H9 (cell line): ENCODE measurements around the gene PLPPR4. TPM values are rescaled to one million over a fixed set of nuclear protein-coding genes. Genes with fewer than 3 reads are reported as not detected.

Source experiments
- DNase-seq: peaks from one replicate; pipeline ENCODE4 v3.0.0-alpha.2; 2017
- H2AFZ ChIP-seq: one replicate; pipeline ENCODE4 v1.6.1; 2013; ENCODE audit warnings: mild to moderate bottlenecking, low read length, control low read depth, moderate library complexity
- H2AK5ac ChIP-seq: 2 replicates; pipeline ENCODE4 v1.6.1; 2013; ENCODE audit warnings: low read length, control low read depth, mixed read lengths; ENCODE audit not compliant: insufficient read length
- H2BK120ac ChIP-seq: one replicate; pipeline ENCODE4 v1.6.1; 2013; ENCODE audit warnings: low read depth, mild to moderate bottlenecking, low read length, control low read depth, inconsistent platforms; ENCODE audit not compliant: poor library complexity, severe bottlenecking
- H2BK12ac ChIP-seq: 2 replicates; pipeline ENCODE4 v1.6.1; 2013; ENCODE audit warnings: low read length, control low read depth, mixed read lengths, low read depth; ENCODE audit not compliant: insufficient read length
- H2BK15ac ChIP-seq: 2 replicates; pipeline ENCODE4 v1.6.1; 2013; ENCODE audit warnings: low read depth, low read length, control low read depth
- H2BK20ac ChIP-seq: one replicate; pipeline ENCODE4 v1.6.1; 2013; ENCODE audit warnings: low read depth, mild to moderate bottlenecking, low read length, control low read depth, inconsistent platforms; ENCODE audit not compliant: poor library complexity, severe bottlenecking
- H2BK5ac ChIP-seq: 2 replicates; pipeline ENCODE4 v1.6.1; 2013; ENCODE audit warnings: low read length, control low read depth, mixed read lengths; ENCODE audit not compliant: insufficient read length
- H3K14ac ChIP-seq: 2 replicates; pipeline ENCODE4 v1.6.1; 2013; ENCODE audit warnings: low read length, control low read depth; ENCODE audit not compliant: insufficient read depth
- H3K18ac ChIP-seq: 2 replicates; pipeline ENCODE4 v1.6.1; 2013; ENCODE audit warnings: low read depth, mild to moderate bottlenecking, mixed read lengths, low read length, control low read depth; ENCODE audit not compliant: insufficient read length
- H3K23ac ChIP-seq: 2 replicates; pipeline ENCODE4 v1.6.1; 2013; ENCODE audit warnings: low read length, control low read depth, mixed read lengths, low read depth; ENCODE audit not compliant: insufficient read length
- H3K23me2 ChIP-seq: 2 replicates; pipeline ENCODE4 v1.6.1; 2013; ENCODE audit warnings: low read depth, mild to moderate bottlenecking, mixed read lengths, low read length, control low read depth; ENCODE audit not compliant: insufficient read length, poor library complexity, severe bottlenecking
- H3K27ac ChIP-seq: 2 replicates; pipeline ENCODE4 v1.5.1; 2013; ENCODE audit warnings: low read length, control low read depth, mixed read lengths, low read depth; ENCODE audit not compliant: insufficient read length
- H3K27me3 ChIP-seq: 2 replicates; pipeline ENCODE4 v1.6.1; 2013; ENCODE audit warnings: low read length, control low read depth, inconsistent platforms; ENCODE audit not compliant: insufficient read depth
- H3K4ac ChIP-seq: 2 replicates; pipeline ENCODE4 v1.6.1; 2013; ENCODE audit warnings: low read depth, mild to moderate bottlenecking, control low read depth, inconsistent platforms, low read length, moderate library complexity
- H3K4me1 ChIP-seq: 2 replicates; pipeline ENCODE4 v1.6.1; 2013; ENCODE audit warnings: low read length, control low read depth, inconsistent platforms; ENCODE audit not compliant: insufficient read depth
- H3K4me2 ChIP-seq: 2 replicates; pipeline ENCODE4 v1.6.1; 2013; ENCODE audit warnings: low read length, control low read depth, mixed read lengths; ENCODE audit not compliant: insufficient read length, insufficient read depth
- H3K56ac ChIP-seq: 2 replicates; pipeline ENCODE4 v1.6.1; 2013; ENCODE audit warnings: low read depth, mild to moderate bottlenecking, mixed read lengths, low read length, control low read depth; ENCODE audit not compliant: insufficient read length
- H3K79me1 ChIP-seq: 2 replicates; pipeline ENCODE4 v1.6.1; 2013; ENCODE audit warnings: low read depth, mild to moderate bottlenecking, moderate library complexity, low read length, control low read depth, inconsistent platforms; ENCODE audit not compliant: insufficient read depth, poor library complexity, severe bottlenecking
- H3K79me2 ChIP-seq: 2 replicates; pipeline ENCODE4 v1.6.1; 2013; ENCODE audit warnings: low read length, control low read depth, inconsistent platforms; ENCODE audit not compliant: insufficient read depth
- H3K9ac ChIP-seq: 2 replicates; pipeline ENCODE4 v1.6.1; 2013; ENCODE audit warnings: low read length, control low read depth, mixed read lengths; ENCODE audit not compliant: insufficient read length; ENCODE audit errors: extremely low read depth
- H3K9me3 ChIP-seq: one replicate; pipeline ENCODE4 v1.6.1; 2013; ENCODE audit warnings: low read depth, low read length, inconsistent platforms; ENCODE audit not compliant: control insufficient read depth
- H3T11ph ChIP-seq: one replicate; pipeline ENCODE4 v1.6.1; 2013; ENCODE audit warnings: mild to moderate bottlenecking, low read length, control low read depth, inconsistent platforms
- H4K20me1 ChIP-seq: one replicate; pipeline ENCODE4 v1.6.1; 2013; ENCODE audit not compliant: control insufficient read depth, insufficient read length, insufficient read depth
- H4K5ac ChIP-seq: 2 replicates; pipeline ENCODE4 v1.6.1; 2013; ENCODE audit warnings: low read depth, mild to moderate bottlenecking, mixed read lengths, low read length, control low read depth; ENCODE audit not compliant: insufficient read length
- H4K8ac ChIP-seq: replicated peaks from 2 replicates; pipeline ENCODE4 v1.6.1; 2013; ENCODE audit warnings: low read length, control low read depth, mixed read lengths, low read depth; ENCODE audit not compliant: insufficient read length
- H4K91ac ChIP-seq: 2 replicates; pipeline ENCODE4 v1.6.1; 2013; ENCODE audit warnings: low read depth, mild to moderate bottlenecking, moderate library complexity, mixed read lengths, low read length, control low read depth; ENCODE audit not compliant: insufficient read length
- H3K27ac Mint-ChIP-seq, 3 experiments: 2 replicates in 2 of 3; 3 replicates in 1 of 3; pipeline ENCODE4 v1.8.0; 2020 to 2021; ENCODE audit warnings: mixed read lengths in 3 of 3, mild to moderate bottlenecking in 1 of 3, moderate library complexity in 1 of 3
- H3K27me3 Mint-ChIP-seq: 2 replicates; pipeline ENCODE4 v1.8.0; 2021; ENCODE audit warnings: low read depth, mild to moderate bottlenecking, moderate library complexity, mixed read lengths
- H3K36me3 Mint-ChIP-seq, 3 experiments: 2 replicates in 2 of 3; 3 replicates in 1 of 3; pipeline ENCODE4 v1.8.0; 2020 to 2021; ENCODE audit warnings: low read depth in 3 of 3, mixed read lengths in 3 of 3; ENCODE audit not compliant: insufficient read depth in 1 of 3
- H3K4me1 Mint-ChIP-seq, 2 experiments: 2 replicates each; pipeline ENCODE4 v1.8.0; 2020; ENCODE audit warnings: mixed read lengths in 2 of 2
- H3K4me3 Mint-ChIP-seq, 2 experiments: 2 replicates in 1 of 2; 3 replicates in 1 of 2; pipeline ENCODE4 v1.8.0; 2020 to 2021; ENCODE audit warnings: mild to moderate bottlenecking in 2 of 2, mixed read lengths in 2 of 2, moderate library complexity in 1 of 2
- H3K9me3 Mint-ChIP-seq, 2 experiments: 2 replicates in 1 of 2; 3 replicates in 1 of 2; pipeline ENCODE4 v1.8.0; 2020; ENCODE audit warnings: mild to moderate bottlenecking in 2 of 2, mixed read lengths in 2 of 2, moderate library complexity in 1 of 2
- WGBS: extraction: QIAGEN DNeasy Blood & Tissue Kit; methylation state at CpG from one replicate; pipeline ENCODE4 v1.1.7; 2013; ENCODE audit warnings: missing lambda C conversion rate, low lambda C conversion rate, mixed read lengths; ENCODE audit not compliant: insufficient read length; ENCODE audit errors: extremely low coverage; 5-methylcytosine and 5-hydroxymethylcytosine counted together
- total RNA-seq: library from RNA; stranded (reverse); gene quantifications from 2 replicates; pipeline ENCODE4 v1.2.1, GENCODE V29; 2021
- TF ChIP-seq, protein P1 (sequence below): fragments of 200-600 bp; sonication (generic); conservative IDR thresholded peaks from 3 replicates; pipeline ENCODE4 v1.8.0; 2021; ENCODE audit warnings: antibody characterized with exemption, mild to moderate bottlenecking

The PLPPR4 gene
- total RNA-seq, 1 experiment from 2014 or later: 0.31 TPM

DNA sequence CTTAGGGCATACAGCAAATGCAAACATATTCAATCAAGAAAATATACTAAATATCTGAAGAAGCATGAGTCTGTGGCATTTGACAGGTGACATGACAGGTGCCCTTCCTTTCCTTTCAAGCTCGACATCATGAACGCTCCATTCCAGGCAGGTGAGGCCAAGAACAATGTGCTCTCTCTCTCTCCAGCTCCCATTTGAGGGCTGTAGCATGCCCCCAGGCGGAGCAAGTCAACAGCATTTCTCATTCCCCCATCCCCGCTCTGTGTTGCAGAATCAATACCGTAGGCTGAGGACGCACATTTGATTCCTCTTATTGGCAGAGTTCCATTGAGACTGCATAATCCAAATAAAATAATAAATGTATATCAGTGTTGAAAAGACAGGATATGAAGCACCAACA is 24.6 kb upstream of the PLPPR4 start:
- Histone ChIP-seq H3K27ac (no peak overlapping the region), H3K27me3 (no peaks in the 10 kb centered on the region), H3K79me1 (no peaks in the 10 kb centered on the region), H3K9ac (no peak overlapping the region), H3K14ac (no peak overlapping the region), H4K91ac (no peak overlapping the region), H3K4me2 (no peak overlapping the region), H2BK15ac (no peak overlapping the region), H3K9me3 (no peaks in the 10 kb centered on the region), H4K8ac (no peak overlapping the region), H3K4ac (no peak overlapping the region), H3K56ac (no peak overlapping the region), H2BK20ac (no peak overlapping the region), H3K4me1 (no peaks in the 10 kb centered on the region), H4K5ac (no peak overlapping the region), H3K79me2 (no peaks in the 10 kb centered on the region), H3K23me2 (no peaks in the 10 kb centered on the region), H3T11ph (no peak overlapping the region), H2BK120ac (no peak overlapping the region), H2BK12ac (no peak overlapping the region), H3K18ac (no peak overlapping the region), H2BK5ac (no peak overlapping the region), H4K20me1 (no peaks in the 10 kb centered on the region), H3K23ac (no peak overlapping the region), H2AFZ (no peak overlapping the region), H2AK5ac (no peak overlapping the region)
- Mint-ChIP-seq H3K36me3 (no peaks in the 10 kb centered on the region), H3K4me1 (no peaks in the 10 kb centered on the region), H3K9me3 (no peaks in the 10 kb centered on the region), H3K27me3 (no peaks in the 10 kb centered on the region), H3K27ac (no peak overlapping the region; a peak in 1 of 7 replicates), H3K4me3 (no peak overlapping the region)
- TF ChIP-seq, protein P1, sequence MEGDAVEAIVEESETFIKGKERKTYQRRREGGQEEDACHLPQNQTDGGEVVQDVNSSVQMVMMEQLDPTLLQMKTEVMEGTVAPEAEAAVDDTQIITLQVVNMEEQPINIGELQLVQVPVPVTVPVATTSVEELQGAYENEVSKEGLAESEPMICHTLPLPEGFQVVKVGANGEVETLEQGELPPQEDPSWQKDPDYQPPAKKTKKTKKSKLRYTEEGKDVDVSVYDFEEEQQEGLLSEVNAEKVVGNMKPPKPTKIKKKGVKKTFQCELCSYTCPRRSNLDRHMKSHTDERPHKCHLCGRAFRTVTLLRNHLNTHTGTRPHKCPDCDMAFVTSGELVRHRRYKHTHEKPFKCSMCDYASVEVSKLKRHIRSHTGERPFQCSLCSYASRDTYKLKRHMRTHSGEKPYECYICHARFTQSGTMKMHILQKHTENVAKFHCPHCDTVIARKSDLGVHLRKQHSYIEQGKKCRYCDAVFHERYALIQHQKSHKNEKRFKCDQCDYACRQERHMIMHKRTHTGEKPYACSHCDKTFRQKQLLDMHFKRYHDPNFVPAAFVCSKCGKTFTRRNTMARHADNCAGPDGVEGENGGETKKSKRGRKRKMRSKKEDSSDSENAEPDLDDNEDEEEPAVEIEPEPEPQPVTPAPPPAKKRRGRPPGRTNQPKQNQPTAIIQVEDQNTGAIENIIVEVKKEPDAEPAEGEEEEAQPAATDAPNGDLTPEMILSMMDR: no peak
- WGBS: no CpG with 5 or more reads among the region's 6 CpGs
- peak; percentile 34 for DNase-seq
